Smooth muscle cell of the coronary artery (primary cell): ENCODE data around the gene ARGFX. TPM values are rescaled to one million over a fixed set of nuclear protein-coding genes. Genes with fewer than 3 reads are reported as not detected.

Source experiments
- total RNA-seq: library from RNA; depleted of rRNA; stranded (reverse); fragments of >200 nt; gene quantifications from 2 replicates; pipeline ENCODE4 v1.2.3, GENCODE V29; 2014; ENCODE audit warnings: low replicate concordance

ARGFX gene
- not detected in 2 replicates for total RNA-seq

GRCh38 chr3:121567649-121568048 lies at the start of gene ARGFX:
ARGFX (plus strand) TSS chr3:121567949; CDS start chr3:121570714, 2,765 bp downstream.

GRCh38 chr3:121545574-121546455 lies 21.9 kb upstream of the ARGFX start, which contains the start of gene POLQ:
POLQ (minus strand) TSS chr3:121545988; CDS start chr3:121545877, 111 bp downstream.

GRCh38 chr3:121592856-121593702 lies 25.3 kb downstream of the ARGFX start, which contains the start of gene FBXO40:
FBXO40 (plus strand) TSS chr3:121593379; CDS start chr3:121620576, 27,197 bp downstream.

Other genes starting within 250 kb of the ARGFX start
- gene POLQ, start 22.0 kb upstream of the ARGFX start, total RNA-seq: 0.70 and 2.7 TPM in 2 replicates
- gene FBXO40, start 25.4 kb downstream of the ARGFX start, total RNA-seq: not detected in 2 replicates
- 0.60 and 2.2 TPM in 2 replicates for gene HCLS1, start 93.0 kb downstream of the ARGFX start, total RNA-seq
- 28.7 and 53.1 TPM in 2 replicates for gene GOLGB1, start 181.8 kb downstream of the ARGFX start, total RNA-seq